SK-N-SH (cell line): ENCODE measurements around the gene SHTN1. TPM values are rescaled to one million over a fixed set of nuclear protein-coding genes. Genes with fewer than 3 reads are reported as not detected.

Experiments
- CTCF ChIA-PET: fragments of 300-600, 350-600 bp; formaldehyde crosslinking; extraction: SDS; loops from one replicate; lab custom pipeline; 2021; lab: Yijun Ruan, JAX
- POLR2A ChIA-PET: fragments of 350-600 bp; sonication (Branson Sonifier 250); formaldehyde crosslinking; extraction: SDS; loops from one replicate; lab custom pipeline; 2020; ENCODE audit warnings: antibody characterized with exemption, inconsistent platforms; lab: Yijun Ruan, JAX
- DNase-seq: peaks from one replicate; pipeline ENCODE4 v3.0.0; 2012
- H2AFZ ChIP-seq: fragments of 200-600 bp; sonication (generic); 2 replicates; pipeline ENCODE4 v1.8.1; 2016; ENCODE audit warnings: antibody characterized with exemption, mild to moderate bottlenecking, low read depth
- H3F3A ChIP-seq: fragments of 200-600 bp; sonication (generic); replicated peaks from 2 replicates; pipeline ENCODE3; 2016; ENCODE audit warnings: antibody characterized with exemption, mild to moderate bottlenecking; ENCODE audit not compliant: insufficient read depth
- H3K27ac ChIP-seq, 2 experiments: fragments of 200-500 bp in 1 of 2; fragments of 200-600 bp in 1 of 2; sonication (Bioruptor generic) in 1 of 2; sonication (generic), shearing (Covaris generic) in 1 of 2; 2 replicates each; pipeline versions ENCODE4 v1.5.1 to v1.6.1; 2014 to 2016; ENCODE audit warnings: low read depth in 2 of 2, inconsistent platforms in 1 of 2, low read length in 1 of 2, mild to moderate bottlenecking in 1 of 2, mixed read lengths in 1 of 2
- H3K27me3 ChIP-seq: fragments of 200-600 bp; sonication (generic), shearing (Covaris generic); 2 replicates; pipeline ENCODE4 v1.6.1; 2016; ENCODE audit warnings: mixed run types; ENCODE audit not compliant: insufficient read depth
- H3K36me3 ChIP-seq, 2 experiments: fragments of 200-500 bp in 1 of 2; fragments of 200-600 bp in 1 of 2; sonication (Bioruptor generic) in 1 of 2; sonication (generic) in 1 of 2; replicated peaks in 1 of 2; 2 replicates each; pipeline versions ENCODE3 to v1.5.1; 2014 to 2016; ENCODE audit warnings: low read length in 1 of 2, mild to moderate bottlenecking in 1 of 2; ENCODE audit not compliant: insufficient read depth in 2 of 2, control insufficient read depth in 1 of 2
- H3K4me1 ChIP-seq, 2 experiments: fragments of 200-500 bp in 1 of 2; fragments of 200-600 bp in 1 of 2; sonication (Bioruptor generic) in 1 of 2; sonication (generic), shearing (Covaris generic) in 1 of 2; 2 replicates each; pipeline versions ENCODE4 v1.5.1 to v1.6.1; 2014 to 2016; ENCODE audit warnings: low read depth in 1 of 2, low read length in 1 of 2, mixed run types in 1 of 2; ENCODE audit not compliant: insufficient read depth in 2 of 2, control insufficient read depth in 1 of 2
- H3K4me2 ChIP-seq: fragments of 200-600 bp; sonication (generic), shearing (Covaris generic); 2 replicates; pipeline ENCODE4 v1.6.1; 2017; ENCODE audit warnings: mixed run types
- H3K4me3 ChIP-seq, 2 experiments: fragments of 200-500 bp in 1 of 2; fragments of 200-600 bp in 1 of 2; sonication (Bioruptor generic) in 1 of 2; sonication (generic), shearing (Covaris generic) in 1 of 2; 2 replicates each; pipeline versions ENCODE4 v1.5.1 to v1.8.1; 2014 to 2016; ENCODE audit warnings: low read depth in 2 of 2, inconsistent platforms in 1 of 2, low read length in 1 of 2, mild to moderate bottlenecking in 1 of 2, mixed read lengths in 1 of 2, moderate library complexity in 1 of 2
- H3K79me2 ChIP-seq: fragments of 200-600 bp; sonication (generic); 2 replicates; pipeline ENCODE4 v1.8.1; 2017; ENCODE audit warnings: mild to moderate bottlenecking; ENCODE audit not compliant: insufficient read depth
- H3K9ac ChIP-seq: fragments of 200-600 bp; sonication (generic); 2 replicates; pipeline ENCODE4 v1.6.1; 2017; ENCODE audit warnings: mixed run types
- H3K9me2 ChIP-seq: fragments of 200-600 bp; sonication (generic); 2 replicates; pipeline ENCODE4 v1.6.1; 2017; ENCODE audit warnings: mixed run types
- H3K9me3 ChIP-seq: fragments of 200-600 bp; sonication (generic); 2 replicates; pipeline ENCODE4 v1.6.1; 2017; ENCODE audit warnings: mixed run types, mild to moderate bottlenecking, moderate library complexity
- H4K20me1 ChIP-seq: fragments of 200-600 bp; sonication (generic); 2 replicates; pipeline ENCODE4 v1.6.1; 2017; ENCODE audit warnings: mild to moderate bottlenecking, mixed run types; ENCODE audit not compliant: insufficient read depth
- CHD2 ChIP-seq: fragments of 150-350 bp; IDR thresholded peaks from 2 replicates; pipeline ENCODE4 v1.6.1; 2018; ENCODE audit warnings: low read length; ENCODE audit not compliant: partially characterized antibody
- ELF1 ChIP-seq: IDR thresholded peaks from 2 replicates; pipeline ENCODE4 v1.4.0; 2012
- FOXM1 ChIP-seq: IDR thresholded peaks from 2 replicates; pipeline ENCODE4 v1.4.0; 2012; ENCODE audit warnings: low read depth, mild to moderate bottlenecking
- GATA2 ChIP-seq: sonication (generic); formaldehyde crosslinking; IDR thresholded peaks from 2 replicates; pipeline ENCODE4 v1.5.0; 2020; ENCODE audit warnings: mild to moderate bottlenecking, missing genetic modification reagents
- JUND ChIP-seq: IDR thresholded peaks from 2 replicates; pipeline ENCODE4 v1.4.0; 2012
- NRF1 ChIP-seq: IDR thresholded peaks from 2 replicates; pipeline ENCODE4 v1.6.1; 2012; ENCODE audit warnings: low read depth, mild to moderate bottlenecking, low read length
- POLR2AphosphoS5 ChIP-seq: IDR thresholded peaks from 2 replicates; pipeline ENCODE4 v1.6.1; 2012; ENCODE audit warnings: low read depth, low read length
- RAD21 ChIP-seq: IDR thresholded peaks from 2 replicates; pipeline ENCODE4 v1.6.1; 2012; ENCODE audit warnings: mild to moderate bottlenecking, low read length
- RCOR1 ChIP-seq: fragments of 150-350 bp; IDR thresholded peaks from 2 replicates; pipeline ENCODE4 v1.6.1; 2017; ENCODE audit warnings: antibody characterized with exemption, low read length
- RXRA ChIP-seq: IDR thresholded peaks from 2 replicates; pipeline ENCODE4 v1.4.0; 2012; ENCODE audit warnings: low read depth, mild to moderate bottlenecking, borderline replicate concordance
- SIN3A ChIP-seq: IDR thresholded peaks from 2 replicates; pipeline ENCODE4 v1.6.1; 2012; ENCODE audit warnings: low read depth, mild to moderate bottlenecking, low read length, moderate library complexity, borderline replicate concordance
- TAF1 ChIP-seq: IDR thresholded peaks from 2 replicates; pipeline ENCODE4 v1.6.1; 2012; ENCODE audit warnings: low read depth, mild to moderate bottlenecking, low read length, moderate library complexity, borderline replicate concordance
- TEAD4 ChIP-seq: IDR thresholded peaks from 2 replicates; pipeline ENCODE4 v1.4.0; 2012; ENCODE audit warnings: mild to moderate bottlenecking, borderline replicate concordance; ENCODE audit not compliant: insufficient read depth
- YY1 ChIP-seq: IDR thresholded peaks from 2 replicates; pipeline ENCODE4 v1.4.0; 2012; ENCODE audit warnings: low read depth, mild to moderate bottlenecking
- WGBS: methylation state at CpG from one replicate; pipeline ENCODE4 v1.1.6; 2017; ENCODE audit warnings: low lambda C conversion rate; 5-methylcytosine and 5-hydroxymethylcytosine counted together
- polyA plus RNA-seq, 3 experiments: library from polyadenylated mRNA; depleted of rRNA; stranded (reverse); fragments of >200 nt; gene quantifications; 2 replicates each; pipeline ENCODE4 v1.2.3, GENCODE V29; 2012
- TF ChIP-seq, protein P1 (sequence below): fragments of 200-600 bp; sonication (generic); IDR thresholded peaks from 2 replicates; pipeline ENCODE4 v1.6.1; 2017; ENCODE audit warnings: antibody characterized with exemption, mild to moderate bottlenecking, moderate library complexity
- TF ChIP-seq, protein P2 (sequence below): fragments of 150-350 bp; IDR thresholded peaks from 2 replicates; pipeline ENCODE4 v1.6.1; 2017; ENCODE audit warnings: antibody characterized with exemption, low read length, low read depth, borderline replicate concordance
- TF ChIP-seq, protein P3 (sequence below): IDR thresholded peaks from 2 replicates; pipeline ENCODE4 v1.6.1; 2012; ENCODE audit warnings: mild to moderate bottlenecking, low read depth, low read length, moderate library complexity

Gene SHTN1
- polyA plus RNA-seq, 1 of the 3 experiments (the other 2 are of a cell fraction), result 5.2 TPM

GRCh38 chr10:116993610-116994009 lies 11.4 kb downstream of the SHTN1 start:
- DNase-seq, result no peak
- Histone ChIP-seq H3K9me3 (no peaks in the 10 kb centered on the region), H3K79me2 (peaks cover 3% of the 10 kb centered on the region), H3K9ac (no peak overlapping the region), H3K4me1 (no peaks in the 10 kb centered on the region; a peak in 1 of 4 replicates), H4K20me1 (peaks cover 2% of the 10 kb centered on the region; the same call in 1 of the 2 replicates), H2AFZ (no peak overlapping the region), H3K9me2 (no peaks in the 10 kb centered on the region), H3K27ac (no peak overlapping the region), H3K4me2 (no peak overlapping the region), H3F3A (no peaks in the 10 kb centered on the region), H3K36me3 (no peaks in the 10 kb centered on the region), H3K27me3 (no peaks in the 10 kb centered on the region), H3K4me3 (no peak overlapping the region)
- CTCF ChIA-PET, result no interaction called here
- POLR2A ChIA-PET, result no interaction called here
- TF ChIP-seq GATA2 (CRISPR knock-in tag) (no peak), TAF1 (no peak), RXRA (no peak), NRF1 (no peak), ELF1 (no peak), RAD21 (no peak), JUND (no peak), SIN3A (no peak), CHD2 (no peak), FOXM1 (no peak), YY1 (no peak), TEAD4 (no peak), RCOR1 (no peak), POLR2AphosphoS5 (no peak)
- TF ChIP-seq, protein P1, sequence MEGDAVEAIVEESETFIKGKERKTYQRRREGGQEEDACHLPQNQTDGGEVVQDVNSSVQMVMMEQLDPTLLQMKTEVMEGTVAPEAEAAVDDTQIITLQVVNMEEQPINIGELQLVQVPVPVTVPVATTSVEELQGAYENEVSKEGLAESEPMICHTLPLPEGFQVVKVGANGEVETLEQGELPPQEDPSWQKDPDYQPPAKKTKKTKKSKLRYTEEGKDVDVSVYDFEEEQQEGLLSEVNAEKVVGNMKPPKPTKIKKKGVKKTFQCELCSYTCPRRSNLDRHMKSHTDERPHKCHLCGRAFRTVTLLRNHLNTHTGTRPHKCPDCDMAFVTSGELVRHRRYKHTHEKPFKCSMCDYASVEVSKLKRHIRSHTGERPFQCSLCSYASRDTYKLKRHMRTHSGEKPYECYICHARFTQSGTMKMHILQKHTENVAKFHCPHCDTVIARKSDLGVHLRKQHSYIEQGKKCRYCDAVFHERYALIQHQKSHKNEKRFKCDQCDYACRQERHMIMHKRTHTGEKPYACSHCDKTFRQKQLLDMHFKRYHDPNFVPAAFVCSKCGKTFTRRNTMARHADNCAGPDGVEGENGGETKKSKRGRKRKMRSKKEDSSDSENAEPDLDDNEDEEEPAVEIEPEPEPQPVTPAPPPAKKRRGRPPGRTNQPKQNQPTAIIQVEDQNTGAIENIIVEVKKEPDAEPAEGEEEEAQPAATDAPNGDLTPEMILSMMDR, result no peak
- TF ChIP-seq, protein P2, sequence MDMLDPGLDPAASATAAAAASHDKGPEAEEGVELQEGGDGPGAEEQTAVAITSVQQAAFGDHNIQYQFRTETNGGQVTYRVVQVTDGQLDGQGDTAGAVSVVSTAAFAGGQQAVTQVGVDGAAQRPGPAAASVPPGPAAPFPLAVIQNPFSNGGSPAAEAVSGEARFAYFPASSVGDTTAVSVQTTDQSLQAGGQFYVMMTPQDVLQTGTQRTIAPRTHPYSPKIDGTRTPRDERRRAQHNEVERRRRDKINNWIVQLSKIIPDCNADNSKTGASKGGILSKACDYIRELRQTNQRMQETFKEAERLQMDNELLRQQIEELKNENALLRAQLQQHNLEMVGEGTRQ, result no peak
- TF ChIP-seq, protein P3, sequence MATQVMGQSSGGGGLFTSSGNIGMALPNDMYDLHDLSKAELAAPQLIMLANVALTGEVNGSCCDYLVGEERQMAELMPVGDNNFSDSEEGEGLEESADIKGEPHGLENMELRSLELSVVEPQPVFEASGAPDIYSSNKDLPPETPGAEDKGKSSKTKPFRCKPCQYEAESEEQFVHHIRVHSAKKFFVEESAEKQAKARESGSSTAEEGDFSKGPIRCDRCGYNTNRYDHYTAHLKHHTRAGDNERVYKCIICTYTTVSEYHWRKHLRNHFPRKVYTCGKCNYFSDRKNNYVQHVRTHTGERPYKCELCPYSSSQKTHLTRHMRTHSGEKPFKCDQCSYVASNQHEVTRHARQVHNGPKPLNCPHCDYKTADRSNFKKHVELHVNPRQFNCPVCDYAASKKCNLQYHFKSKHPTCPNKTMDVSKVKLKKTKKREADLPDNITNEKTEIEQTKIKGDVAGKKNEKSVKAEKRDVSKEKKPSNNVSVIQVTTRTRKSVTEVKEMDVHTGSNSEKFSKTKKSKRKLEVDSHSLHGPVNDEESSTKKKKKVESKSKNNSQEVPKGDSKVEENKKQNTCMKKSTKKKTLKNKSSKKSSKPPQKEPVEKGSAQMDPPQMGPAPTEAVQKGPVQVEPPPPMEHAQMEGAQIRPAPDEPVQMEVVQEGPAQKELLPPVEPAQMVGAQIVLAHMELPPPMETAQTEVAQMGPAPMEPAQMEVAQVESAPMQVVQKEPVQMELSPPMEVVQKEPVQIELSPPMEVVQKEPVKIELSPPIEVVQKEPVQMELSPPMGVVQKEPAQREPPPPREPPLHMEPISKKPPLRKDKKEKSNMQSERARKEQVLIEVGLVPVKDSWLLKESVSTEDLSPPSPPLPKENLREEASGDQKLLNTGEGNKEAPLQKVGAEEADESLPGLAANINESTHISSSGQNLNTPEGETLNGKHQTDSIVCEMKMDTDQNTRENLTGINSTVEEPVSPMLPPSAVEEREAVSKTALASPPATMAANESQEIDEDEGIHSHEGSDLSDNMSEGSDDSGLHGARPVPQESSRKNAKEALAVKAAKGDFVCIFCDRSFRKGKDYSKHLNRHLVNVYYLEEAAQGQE, result no peak
- 70% methylated on average over 2 of the region's 2 CpGs for WGBS
